ENCODE data around the gene ZNF502.
A peak's percentile ranks its signal among the peaks of the same experiment; 100 is the strongest.
"Not testable (repeated sequence)": the region's sequence is repeated elsewhere in the genome, so short reads cannot be mapped to it uniquely, and the experiment has no call there.

ZNF502 gene

DNA sequence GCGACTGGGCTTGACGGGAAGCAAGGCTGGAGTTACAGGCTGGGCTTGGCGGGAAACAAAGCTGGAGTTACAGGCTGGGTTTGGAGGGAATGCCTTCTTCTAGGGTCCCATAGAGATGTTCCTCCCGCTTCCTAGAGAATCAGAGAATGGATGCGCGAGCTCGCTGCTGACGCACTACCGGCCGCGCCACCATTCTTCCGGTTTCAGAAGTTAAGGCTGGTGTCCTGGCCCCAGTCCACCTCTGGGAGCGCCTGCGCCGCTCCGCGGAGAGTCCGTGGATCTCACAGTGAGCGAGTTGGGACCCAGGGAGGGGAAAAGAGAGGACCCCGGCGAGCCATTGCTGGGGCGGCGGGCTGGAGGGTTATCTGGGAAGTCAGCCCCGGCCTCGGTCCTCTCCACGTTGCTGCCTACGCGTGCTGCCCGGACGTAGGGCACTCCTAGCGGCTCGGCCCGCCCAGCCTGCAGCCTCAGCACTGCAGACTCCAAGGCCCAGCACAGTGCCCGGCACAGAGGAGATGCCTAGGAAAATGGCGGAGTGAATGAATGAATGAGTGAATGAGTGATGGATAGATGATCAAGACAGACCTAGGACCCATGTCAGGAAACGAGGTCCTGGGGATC, at the start of gene ZNF502:
TSS of gene ZNF502 (plus strand) at position 206 of the 621 bp plus-strand sequence. CDS start 7,602 bp downstream, outside the sequence.
- peak; percentile 95 for DNase-seq (ENCODE audit: low read depth, low spot score)

DNA sequence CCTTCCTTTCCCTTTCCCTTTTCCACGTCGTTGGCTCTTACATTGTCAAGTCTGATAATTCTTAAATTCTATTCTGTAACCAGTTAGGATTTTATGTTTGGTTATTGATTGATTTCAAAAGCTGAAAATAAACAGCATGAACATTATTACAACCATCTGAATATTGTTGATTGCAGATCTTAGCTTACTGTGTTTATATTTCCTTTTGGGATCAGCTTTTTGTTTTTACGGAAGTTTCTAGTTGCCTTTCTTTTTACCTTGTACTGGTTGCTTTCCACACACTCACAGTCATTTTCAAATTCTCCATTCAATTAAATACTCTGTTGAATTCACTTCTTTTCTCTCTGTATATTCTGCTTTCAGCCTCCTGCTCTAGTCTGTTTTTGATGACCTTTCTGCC, 47.3 kb upstream of the ZNF502 start:
- no peak for DNase-seq (ENCODE audit: low read depth, low spot score)

DNA sequence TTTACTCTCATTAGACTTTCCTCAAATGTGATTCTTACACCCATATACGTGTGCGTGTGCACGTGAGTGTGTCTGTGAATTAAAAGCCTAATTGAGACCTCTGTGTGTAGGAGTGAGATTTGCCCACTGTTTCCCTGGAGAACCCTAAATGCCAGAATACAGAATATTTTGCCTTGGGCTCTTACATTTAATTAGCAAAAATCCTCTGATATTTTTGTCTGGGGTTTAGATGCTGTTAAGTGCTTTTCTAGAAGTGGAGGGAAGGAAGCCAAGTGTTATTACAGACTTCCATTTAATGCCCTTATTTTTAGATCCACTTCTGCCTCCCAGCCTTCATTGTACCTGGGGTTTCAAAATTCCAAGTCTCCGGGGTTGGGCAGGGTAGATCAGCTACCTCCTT, 46.1 kb upstream of the ZNF502 start:
- no peak for DNase-seq (ENCODE audit: low read depth, low spot score)

DNA sequence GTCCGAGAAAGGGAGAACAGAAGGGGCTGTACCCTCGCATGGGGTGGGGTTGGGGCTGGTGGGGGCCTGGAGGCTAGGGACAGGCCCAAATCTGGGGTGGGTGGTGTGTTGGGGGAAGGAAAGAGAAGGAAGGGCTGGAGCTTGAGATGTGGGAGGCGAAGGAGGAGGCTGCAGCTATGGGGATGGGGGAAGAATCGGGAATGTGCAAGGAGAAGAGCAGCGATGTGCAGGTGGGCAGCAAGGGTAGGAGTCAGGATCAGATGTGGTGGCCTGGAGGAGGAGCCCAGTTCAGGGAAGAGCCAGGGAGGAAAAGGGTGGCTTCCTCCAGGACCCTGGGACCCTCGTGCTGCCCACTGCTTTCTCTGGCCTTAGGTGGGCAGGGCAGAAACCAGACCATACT, 42.7 kb upstream of the ZNF502 start:
- DNase-seq (ENCODE audit: low read depth, low spot score) = no peak

DNA sequence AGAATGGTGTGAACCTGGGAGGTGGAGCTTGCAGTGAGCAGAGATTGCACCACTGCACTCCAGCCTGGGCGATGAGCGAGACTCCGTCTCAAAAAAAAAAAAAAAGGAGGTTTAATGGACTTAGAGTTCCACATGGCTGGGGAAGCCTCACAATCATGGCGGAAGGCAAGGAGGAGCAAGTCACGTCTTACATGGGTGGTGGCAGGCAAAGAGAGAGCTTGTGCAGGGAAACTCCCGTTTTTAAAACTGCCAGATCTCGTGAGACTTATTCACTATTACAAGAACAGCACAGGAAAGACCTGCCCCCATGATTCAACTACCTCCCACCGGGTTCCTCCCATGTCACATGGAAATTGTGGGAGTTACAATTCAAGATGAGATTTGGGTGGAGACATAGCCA, 39.0 kb upstream of the ZNF502 start:
- DNase-seq (ENCODE audit: low read depth, low spot score) = not testable (repeated sequence)

DNA sequence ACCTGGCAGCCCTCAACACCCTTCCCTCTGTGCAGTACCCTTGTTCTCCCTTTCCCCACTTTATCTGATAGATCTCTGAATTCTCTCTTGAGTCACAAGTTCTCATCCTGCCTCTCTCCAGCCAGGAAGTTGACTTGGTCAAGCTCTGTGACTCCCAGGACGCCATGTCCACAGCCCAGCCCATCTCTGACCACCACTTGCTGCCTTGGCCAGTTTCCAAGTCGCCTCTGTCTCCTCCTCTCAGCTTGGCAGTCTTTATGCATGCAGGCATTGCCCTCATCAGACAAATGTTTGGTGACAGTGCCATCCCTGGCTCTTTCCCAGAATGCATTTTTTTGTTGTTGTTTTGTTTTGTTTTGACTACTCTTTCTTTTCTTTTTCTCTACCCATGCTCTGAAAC, 38.2 kb upstream of the ZNF502 start:
- no peak for DNase-seq (ENCODE audit: low read depth, low spot score)

DNA sequence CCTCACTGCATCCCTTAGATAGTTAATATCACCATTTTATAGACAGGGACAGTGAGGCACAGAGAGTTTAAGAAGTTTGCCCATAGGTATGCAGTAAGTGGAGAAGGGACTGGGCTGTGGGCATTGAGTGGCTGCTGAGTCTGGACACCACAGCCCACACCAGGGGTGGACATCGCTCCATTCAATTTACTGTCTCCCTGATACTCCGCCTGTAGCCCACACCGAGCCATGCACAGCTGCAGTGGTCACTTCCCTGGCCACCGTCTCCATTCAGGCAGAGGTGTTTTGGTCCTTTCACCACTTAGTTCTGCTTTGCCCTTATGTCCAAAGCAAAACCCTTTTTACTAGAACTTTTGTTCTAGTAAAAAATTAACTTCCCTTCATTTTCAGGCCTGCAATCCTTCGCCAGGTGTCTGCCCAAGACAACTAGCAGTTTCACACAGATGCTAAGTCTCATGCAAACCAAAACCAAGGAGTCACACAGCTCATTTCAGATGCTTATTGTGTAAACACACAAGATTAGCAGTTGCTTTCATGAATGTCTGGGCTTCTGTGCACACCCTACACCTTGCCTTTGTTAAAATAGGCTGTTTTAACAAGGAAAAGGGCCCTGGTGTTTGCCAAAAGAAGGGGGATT, 33.9 kb upstream of the ZNF502 start:
- DNase-seq (ENCODE audit: low read depth, low spot score) = no peak

DNA sequence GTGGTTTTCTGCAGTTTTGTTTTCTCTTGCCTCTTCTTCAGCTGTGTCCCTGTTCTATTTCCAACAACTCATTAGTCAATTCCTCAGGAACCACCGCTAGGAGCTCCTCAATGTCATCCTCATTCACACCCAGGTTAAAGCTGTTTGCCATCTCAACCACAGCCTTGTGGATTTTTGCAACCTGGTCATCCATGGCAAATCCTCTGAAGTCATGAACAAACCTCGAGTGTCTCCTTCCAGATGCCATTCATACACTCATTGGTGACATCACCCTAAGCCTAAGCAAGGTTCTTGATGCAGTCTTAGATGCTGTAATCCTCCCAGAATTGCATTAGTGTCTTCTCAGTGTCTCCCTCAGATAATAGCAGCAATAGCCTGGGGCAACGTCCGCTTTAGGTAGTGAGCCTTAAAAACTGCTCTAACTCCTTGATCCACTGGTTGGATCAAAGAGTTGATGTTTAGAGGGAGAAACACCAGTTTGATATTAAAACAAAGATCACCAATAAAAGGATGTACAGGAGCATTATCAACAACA, 31.5 kb upstream of the ZNF502 start:
- no peak for DNase-seq (ENCODE audit: low read depth, low spot score)

DNA sequence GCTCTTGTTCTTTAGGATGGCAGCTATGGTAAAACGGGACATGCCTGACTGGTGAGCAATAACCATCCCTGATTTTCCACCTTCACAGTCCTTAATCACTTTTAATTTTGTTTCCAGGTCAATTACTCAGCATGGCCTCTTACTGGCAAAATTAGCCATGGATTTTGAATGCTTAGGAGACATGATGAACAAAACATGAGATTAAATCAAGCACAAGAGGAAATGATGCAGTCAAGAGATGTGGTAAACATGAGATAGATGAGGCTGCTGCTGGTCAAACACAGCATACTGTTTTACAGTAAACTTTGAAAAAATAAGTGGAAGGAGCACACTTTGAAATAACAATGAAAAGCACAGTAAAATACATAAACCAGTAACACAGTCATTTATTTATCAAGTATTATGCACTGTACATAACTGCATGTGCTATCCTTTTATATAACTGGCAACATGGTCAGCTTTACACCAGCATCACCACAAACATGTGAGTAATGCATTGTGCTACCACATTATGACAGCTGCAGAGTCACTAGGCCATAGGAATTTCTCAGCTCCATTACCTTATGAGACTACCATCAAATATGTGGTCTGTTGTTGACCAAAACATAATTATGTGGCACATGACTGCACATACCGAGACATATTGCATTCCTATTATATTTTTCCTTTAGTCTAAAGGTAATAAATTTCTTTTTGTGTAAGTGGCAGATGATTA, 30.1 kb upstream of the ZNF502 start:
- peak; percentile 55 for DNase-seq (ENCODE audit: low read depth, low spot score)

DNA sequence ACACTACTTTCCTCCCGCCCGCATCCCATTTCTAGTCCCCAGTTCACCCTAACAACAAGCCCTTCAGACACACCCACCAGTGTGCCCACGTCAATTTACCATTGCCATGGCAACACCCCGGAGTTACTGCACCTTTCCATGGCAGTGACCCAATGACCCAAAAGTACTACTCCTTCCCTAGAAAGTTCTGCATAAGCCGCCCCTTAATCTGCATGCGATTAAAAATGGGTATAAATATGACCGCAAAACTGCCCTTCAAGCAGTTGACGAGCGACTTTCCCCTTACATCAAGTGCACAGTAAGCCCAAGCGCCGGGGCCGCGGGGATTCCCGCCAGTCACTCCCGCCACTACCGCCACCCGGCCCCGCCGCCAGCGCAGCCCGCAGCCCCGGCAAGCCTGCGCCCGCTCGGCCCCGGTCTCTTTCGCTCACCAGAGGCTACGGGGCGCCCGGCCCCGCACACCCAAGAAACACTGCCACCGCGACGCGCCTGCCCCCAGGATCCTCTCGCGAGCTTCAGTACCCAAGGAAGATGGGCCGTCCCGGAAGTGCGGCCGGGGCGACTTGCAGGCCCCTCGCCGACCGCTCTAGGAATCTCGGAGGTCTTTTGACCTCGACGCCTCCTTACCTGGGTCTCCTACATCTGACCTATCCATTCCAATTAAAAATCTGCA, 27.2 kb upstream of the ZNF502 start:
- peak; percentile 91 for DNase-seq (ENCODE audit: low read depth, low spot score)

DNA sequence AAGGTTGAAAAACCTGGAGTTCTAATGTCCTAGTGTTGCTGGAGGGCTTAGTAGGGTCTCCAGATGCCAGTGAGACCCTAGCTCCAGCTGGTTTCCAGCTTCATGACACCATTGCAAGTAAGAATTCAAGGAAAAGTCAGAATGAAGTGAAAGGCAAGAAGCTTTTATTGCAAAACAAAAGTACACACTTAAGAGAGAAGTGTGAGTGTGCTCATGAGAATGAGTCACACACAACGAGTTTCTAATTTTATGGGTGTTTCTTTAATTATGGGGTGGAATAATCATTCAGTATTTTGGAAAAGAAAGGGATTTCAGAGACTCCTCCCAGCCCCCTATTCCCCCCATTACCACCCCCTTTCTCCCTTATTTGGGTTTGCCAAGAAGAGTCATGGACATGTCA, 24.6 kb upstream of the ZNF502 start:
- no peak for DNase-seq (ENCODE audit: low read depth, low spot score)

DNA sequence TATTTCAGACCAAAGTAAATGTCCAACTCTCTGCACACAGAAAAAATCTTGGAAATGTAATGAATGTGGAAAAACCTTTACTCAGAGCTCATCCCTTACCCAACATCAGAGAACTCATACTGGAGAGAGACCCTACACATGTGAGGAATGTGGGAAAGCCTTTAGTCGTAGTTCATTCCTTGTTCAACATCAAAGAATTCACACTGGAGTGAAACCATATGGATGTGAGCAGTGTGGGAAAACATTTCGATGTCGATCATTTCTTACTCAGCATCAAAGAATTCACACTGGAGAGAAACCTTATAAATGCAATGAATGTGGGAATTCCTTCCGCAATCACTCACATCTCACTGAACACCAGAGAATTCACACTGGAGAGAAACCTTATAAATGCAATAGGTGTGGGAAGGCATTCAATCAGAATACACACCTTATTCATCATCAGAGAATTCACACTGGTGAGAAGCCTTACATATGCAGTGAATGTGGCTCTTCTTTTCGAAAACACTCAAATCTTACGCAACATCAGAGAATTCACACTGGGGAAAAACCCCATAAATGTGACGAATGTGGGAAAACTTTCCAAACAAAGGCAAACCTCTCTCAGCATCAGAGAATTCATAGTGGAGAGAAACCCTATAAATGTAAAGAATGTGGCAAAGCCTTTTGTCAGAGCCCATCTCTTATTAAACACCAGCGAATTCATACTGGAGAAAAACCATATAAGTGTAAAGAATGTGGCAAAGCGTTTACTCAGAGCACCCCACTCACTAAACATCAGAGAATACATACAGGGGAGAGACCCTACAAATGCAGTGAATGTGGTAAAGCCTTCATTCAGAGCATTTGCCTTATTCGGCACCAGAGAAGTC, 9.0 kb downstream of the ZNF502 start:
- peak; percentile 5 for DNase-seq (ENCODE audit: low read depth, low spot score)

DNA sequence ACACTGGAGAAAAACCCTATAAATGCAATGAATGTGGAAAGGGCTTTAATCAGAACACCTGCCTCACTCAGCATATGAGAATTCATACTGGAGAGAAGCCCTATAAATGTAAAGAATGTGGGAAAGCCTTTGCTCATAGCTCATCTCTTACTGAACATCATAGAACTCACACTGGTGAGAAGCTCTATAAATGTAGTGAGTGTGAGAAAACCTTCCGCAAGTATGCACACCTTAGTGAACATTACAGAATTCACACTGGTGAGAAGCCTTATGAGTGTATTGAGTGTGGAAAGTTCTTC, 9.6 kb downstream of the ZNF502 start:
- no peak for DNase-seq (ENCODE audit: low read depth, low spot score)

DNA sequence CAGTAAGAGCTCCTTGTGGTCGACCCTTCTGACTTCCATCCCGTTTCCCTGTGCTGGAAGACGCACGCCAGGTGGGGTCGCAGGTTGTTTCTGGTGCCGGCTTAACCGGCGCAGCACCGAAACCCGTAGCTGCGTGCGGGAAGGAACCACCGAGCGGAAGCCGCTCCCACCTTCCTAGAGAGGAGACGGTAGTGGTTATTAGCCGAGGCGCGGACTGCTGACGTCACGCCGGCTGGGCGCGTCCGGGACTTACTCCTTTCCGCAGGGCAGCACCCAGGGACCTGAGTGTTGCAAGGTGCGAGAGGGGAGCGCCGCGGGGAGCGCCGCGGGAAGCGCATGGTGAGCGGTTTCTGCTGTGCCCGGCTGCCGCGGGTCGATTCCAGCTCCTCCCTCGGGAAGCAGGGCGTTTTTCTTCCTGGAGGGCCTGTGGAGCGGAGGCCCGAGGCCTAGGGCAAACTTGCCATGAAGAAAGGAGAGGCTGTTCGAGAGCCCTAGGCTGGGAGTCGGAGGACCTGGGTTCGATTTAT, 17.0 kb downstream of the ZNF502 start, which contains the start of gene ZNF501:
TSS of gene ZNF501 (plus strand) at position 252 of the 527 bp plus-strand sequence. CDS start 4,787 bp downstream, outside the sequence.
- DNase-seq (ENCODE audit: low read depth, low spot score) = peak; percentile 94

DNA sequence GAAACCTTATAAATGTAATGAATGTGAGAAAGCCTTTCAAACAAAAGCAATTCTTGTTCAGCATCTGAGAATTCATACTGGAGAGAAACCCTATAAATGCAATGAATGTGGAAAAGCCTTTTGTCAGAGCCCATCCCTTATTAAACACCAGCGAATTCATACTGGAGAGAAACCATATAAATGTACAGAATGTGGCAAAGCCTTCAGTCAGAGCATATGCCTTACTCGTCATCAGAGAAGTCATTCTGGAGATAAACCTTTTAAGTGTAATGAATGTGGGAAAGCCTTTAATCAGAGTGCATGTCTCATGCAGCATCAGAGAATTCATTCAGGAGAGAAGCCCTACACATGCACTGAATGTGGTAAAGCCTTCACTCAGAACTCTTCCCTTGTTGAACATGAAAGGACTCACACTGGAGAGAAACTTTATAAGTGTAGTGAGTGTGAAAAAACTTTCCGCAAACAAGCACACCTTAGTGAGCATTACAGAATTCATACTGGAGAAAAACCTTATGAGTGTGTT, 22.2 kb downstream of the ZNF502 start:
- DNase-seq (ENCODE audit: low read depth, low spot score) = no peak

DNA sequence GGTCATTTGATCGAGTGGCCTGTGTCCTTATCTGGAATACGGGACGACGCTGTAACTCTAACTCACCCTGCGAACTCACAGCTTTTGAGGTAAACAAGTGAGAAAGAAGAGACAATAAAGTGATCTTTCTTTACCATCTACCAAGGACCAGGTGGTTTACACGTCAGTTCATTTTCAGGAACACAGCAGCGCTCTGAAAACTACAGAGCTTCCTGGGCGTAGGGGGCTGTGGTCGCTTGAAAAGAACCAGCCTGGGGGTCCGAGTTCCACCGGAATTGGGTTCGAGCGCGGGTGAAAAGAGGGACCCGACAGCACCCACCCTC, 48.6 kb downstream of the ZNF502 start:
- DNase-seq (ENCODE audit: low read depth, low spot score) = no peak

DNA sequence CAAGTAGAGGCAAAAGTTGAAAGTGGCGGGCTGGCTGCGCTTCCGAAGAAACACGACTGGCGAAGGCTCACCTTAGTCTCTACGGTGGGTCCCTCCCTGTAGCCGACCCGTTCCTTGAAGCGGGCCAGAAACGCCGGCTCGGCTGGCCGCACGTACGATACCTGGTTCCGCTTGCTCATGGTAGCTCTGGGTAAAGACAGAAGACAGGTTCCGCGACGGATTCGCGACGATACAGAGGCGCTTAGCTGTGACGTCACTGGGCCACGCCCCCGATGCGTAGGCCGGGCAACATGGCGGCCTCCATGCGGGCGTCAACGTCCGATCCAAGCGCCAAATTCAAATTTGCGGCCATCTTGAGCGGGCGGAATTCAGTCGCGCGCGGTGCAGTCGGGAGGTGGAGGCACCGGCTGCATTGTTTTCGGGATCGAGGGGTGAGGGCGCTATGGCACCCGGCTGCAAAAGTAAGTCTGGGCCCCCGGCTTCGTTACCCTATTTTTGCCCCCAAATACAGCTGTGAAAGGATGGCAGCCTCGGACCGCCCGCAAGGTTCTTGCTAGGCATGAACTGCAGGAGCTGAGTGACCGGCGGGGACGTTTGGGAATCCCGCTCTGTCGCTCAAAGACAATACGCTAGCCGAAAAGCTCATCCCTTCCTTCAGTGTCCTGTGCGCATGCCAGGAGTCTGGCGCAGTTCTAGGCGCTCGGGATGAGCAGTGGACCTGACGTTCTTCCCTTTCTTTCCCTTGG, 49.1 kb downstream of the ZNF502 start, which contains the start of the genes KIAA1143 and KIF15:
TSS of gene KIAA1143 (minus strand) at position 196 of the 746 bp plus-strand sequence. CDS start at position 179, 17 bp downstream.
TSS of gene KIF15 (plus strand) at position 371 of the 746 bp plus-strand sequence. CDS start at position 443, 72 bp downstream.
- DNase-seq (ENCODE audit: low read depth, low spot score) = peak; percentile 98

DNA sequence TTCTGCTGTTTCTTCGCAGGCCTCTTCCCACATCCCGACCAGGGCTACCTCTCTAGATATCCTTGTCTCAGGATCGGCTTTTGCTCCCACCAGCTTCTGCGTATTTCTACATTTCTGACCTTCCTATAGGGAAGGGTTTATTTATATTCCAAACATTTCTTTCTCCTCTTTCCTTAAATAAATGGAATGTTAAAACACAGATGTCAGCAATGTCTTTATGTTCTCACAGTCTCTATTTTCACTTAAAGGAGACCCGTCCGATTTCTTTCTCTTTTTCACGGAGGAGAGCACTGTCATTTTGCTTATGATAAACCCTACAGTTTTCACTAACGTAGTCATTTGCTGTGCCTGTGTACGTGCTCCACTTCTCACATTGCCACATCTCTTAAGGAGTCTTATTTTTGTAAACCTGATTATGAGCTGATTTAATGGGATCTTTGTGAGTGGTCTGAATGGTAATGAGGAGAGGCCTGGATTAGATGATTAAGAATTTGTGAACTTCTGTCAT, 49.8 kb downstream of the ZNF502 start:
- DNase-seq (ENCODE audit: low read depth, low spot score) = peak; percentile 12

DNA sequence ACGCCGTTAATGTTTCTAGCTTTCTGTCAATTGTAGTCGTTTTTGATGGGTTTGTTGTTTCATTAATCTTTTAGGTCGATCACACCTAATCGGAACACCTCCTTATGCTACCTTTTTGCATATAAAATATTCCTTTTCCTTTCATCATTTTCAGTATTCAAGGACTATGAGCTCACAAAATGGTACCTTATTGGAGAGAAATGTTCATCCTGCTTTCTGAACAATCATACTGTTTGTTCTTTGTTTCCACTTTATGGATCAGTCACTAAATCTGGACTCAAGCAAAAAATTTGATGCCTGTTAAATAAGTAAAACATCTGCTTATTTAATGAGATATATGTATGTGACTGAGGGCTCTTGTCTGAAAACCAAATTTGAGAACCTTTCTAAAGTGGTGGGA, 50.2 kb downstream of the ZNF502 start:
- no peak for DNase-seq (ENCODE audit: low read depth, low spot score)

DNA sequence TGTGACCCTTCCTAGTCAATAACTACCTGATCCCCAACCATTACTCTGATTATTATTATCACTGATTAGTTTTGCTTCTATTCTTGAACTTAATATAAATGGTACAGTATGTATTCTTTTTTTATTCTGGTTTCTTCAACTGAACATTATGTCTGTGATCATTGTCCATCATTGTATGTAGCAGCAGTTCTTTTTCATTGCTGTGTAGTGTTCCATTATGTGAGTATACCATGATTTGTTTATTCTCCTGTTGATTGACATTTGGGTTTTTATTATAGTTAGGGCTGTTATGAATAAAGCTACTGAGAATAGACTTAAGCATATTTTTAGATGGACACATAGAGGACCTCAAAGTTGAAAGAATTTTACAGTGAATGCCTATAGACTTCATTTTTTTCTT, 51.8 kb downstream of the ZNF502 start:
- DNase-seq (ENCODE audit: low read depth, low spot score) = no peak
